HG02763 (cell line): Measurements from ENCODE around the gene TMC8.
"Not testable (repeated sequence)": the region's sequence is repeated elsewhere in the genome, so short reads cannot be mapped to it uniquely, and the experiment has no call there.

Experiments
- ATAC-seq: cut with Tn5 transposase; IDR thresholded peaks from one replicate; pipeline ENCODE4 v1.9.1; 2021; ENCODE audit warnings: mild to moderate bottlenecking, moderate library complexity; ENCODE audit not compliant: unreplicated experiment

TMC8 gene, protein sequence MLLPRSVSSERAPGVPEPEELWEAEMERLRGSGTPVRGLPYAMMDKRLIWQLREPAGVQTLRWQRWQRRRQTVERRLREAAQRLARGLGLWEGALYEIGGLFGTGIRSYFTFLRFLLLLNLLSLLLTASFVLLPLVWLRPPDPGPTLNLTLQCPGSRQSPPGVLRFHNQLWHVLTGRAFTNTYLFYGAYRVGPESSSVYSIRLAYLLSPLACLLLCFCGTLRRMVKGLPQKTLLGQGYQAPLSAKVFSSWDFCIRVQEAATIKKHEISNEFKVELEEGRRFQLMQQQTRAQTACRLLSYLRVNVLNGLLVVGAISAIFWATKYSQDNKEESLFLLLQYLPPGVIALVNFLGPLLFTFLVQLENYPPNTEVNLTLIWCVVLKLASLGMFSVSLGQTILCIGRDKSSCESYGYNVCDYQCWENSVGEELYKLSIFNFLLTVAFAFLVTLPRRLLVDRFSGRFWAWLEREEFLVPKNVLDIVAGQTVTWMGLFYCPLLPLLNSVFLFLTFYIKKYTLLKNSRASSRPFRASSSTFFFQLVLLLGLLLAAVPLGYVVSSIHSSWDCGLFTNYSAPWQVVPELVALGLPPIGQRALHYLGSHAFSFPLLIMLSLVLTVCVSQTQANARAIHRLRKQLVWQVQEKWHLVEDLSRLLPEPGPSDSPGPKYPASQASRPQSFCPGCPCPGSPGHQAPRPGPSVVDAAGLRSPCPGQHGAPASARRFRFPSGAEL

DNA sequence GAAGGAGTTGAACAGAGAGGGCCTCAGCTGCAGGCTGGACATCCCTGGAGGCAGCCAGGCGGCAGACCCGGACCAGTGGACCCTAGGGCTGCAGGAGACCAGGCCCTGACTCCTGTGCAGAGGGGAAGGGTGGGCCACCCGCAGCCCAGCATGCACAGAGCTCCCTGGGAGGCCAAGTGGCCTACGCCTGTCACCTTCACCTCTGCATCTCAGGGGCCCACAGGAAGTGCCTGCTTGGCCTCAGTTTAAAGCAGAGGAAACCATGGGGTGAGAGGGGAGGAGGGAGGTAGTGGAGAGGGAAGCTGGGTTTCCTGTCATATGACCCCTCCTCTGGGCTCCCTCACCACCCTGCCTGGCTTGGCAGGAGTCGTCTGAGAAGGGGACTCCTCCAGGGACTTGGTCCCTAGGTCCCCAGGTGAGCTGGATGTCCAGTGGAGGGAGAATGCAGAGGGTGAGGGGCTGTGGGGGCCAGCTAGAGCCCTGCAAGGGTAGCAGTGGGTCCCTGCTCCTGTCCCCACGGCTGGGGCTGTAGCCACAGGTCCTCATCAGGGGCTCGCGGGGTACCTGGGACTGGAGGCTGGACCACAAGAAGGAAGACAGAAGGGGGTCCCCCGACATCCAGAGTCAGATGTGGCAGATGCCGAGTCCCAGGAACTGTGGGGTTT lies at the start of gene TMC8:
TSS of gene TMC8 (plus strand) at position 335 of the 665 bp plus-strand sequence. CDS start 818 bp downstream, outside the sequence.
- no peak for ATAC-seq

DNA sequence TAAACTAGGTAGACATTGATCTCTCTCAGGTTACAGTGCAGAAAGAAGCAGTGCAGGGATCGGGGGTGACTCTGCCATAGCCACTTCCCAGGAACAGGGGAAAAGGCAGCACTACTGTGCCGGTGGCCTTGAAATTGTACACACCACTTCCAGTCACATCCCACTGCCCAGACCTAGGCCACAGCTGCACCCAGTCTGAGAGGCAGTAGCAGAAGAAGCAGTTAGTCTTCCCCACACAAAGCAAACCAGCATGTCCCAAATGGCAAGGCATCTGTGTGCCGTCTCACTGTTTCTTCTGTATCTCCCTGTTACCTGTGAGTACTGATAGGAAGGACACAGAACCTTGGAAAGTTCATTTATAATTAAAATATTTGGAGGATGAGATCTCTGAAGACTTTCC lies 49.0 kb upstream of the TMC8 start:
- ATAC-seq = no peak

DNA sequence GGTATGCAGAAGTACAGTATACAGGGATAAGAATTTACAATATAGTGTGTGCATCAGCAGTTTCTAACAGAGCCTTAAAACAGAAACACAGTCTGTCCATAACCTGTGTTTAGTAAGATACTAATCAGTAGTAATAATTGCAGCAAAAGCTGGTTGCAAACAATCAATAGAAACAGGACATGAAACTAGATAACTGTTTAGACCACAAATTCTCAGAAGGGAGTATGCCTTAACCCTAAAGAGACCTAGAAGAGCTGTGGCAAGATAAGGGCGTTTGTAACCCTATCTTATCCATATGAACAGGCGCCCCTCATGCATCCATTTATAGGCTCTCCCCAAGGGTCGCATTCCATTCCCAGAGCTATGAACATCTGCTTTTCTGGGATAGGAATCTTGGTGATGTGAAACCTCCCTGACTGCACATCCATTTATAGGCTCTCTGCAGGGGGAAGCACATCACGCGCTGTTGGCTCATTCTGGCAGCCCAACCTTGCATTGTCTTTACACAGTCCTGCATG lies 48.2 kb upstream of the TMC8 start:
- ATAC-seq = not testable (repeated sequence)

DNA sequence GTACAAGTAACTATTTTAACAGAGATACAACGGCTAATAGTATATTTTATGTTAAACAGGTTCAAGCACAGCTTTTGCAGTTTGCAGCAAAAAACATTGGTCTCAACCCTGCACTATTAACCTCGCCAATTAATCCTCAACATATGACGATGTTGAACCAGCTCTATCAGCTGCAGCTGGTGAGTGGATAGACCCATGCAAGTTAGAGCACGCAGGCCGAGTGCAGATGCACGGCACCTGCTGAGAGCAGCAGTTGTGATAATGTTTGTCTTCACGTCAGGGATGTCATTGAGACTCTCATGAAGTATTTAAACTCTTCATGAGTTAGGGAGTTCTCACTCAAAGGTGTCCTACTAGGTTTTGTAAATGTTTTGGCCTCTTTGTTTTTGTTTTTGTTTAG lies 47.6 kb upstream of the TMC8 start:
- ATAC-seq = no peak

DNA sequence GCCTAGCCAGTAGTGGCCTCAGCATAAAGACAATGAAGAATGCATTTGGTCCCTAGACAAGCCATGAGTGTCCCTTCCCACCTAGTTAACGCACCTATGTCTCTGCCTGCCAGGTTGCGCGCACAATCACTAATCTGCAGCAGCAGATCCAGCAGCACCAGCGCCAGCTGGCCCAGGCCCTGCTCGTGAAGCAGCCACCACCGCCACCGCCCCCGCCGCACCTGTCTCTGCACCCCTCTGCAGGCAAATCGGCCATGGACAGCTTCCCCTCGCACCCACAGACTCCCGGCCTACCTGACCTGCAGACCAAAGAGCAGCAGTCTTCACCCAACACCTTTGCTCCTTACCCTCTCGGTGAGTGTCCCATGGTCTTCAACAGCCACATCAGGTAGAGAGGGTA lies 43.8 kb upstream of the TMC8 start:
- ATAC-seq = no peak

DNA sequence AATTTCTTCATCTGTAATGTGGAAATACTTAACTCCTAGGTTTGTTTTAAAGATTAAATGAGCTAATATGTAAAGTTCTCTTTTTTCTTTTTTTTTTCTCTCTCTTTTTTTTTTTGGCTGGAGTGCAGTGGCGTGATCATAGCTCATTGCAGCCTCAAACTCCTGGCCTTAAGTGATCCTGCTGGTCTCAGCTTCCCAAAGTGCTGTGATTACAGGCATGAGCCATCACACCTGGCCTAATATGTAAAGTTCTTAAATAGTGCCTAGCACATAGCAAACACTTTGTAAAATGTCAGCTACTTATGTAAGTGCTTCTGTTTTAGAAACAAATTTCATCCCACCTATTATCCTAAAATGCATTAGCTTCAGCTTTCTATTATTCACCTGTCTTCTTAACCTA lies 42.0 kb upstream of the TMC8 start:
- no peak for ATAC-seq

DNA sequence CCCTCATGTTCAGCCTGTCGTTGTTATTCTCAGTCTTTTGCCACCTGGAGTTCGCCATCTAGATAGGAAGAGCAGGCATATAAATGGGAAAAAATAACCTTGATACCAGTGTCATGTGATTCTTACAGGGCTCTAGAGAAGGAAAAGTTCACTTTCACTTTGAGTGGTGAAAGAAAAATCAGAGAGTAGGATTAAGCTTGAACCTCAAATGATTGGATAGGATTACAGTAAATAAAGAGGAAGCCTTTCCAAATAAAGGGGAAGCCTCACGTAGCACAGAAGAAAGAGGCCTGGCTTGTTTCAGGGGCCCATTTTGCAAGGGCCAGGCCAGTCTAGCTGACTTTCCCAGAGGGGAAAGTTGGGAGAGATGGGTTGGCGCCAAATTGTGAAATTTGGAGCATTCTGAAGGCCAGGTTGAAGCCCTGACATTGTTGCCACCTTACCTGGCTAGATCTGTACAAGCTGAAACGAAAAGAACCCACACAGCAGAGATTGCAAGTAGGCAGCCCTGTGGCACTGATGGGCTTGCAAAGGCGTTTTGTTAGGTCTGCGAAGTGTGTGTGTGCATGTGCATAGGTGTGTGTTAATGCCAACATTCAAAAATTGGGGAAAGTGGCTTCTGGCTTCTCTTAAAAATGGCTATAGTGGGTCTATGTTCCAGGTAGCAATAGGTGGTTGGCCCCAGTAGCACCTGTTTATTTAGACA lies 40.8 kb upstream of the TMC8 start:
- no peak for ATAC-seq

DNA sequence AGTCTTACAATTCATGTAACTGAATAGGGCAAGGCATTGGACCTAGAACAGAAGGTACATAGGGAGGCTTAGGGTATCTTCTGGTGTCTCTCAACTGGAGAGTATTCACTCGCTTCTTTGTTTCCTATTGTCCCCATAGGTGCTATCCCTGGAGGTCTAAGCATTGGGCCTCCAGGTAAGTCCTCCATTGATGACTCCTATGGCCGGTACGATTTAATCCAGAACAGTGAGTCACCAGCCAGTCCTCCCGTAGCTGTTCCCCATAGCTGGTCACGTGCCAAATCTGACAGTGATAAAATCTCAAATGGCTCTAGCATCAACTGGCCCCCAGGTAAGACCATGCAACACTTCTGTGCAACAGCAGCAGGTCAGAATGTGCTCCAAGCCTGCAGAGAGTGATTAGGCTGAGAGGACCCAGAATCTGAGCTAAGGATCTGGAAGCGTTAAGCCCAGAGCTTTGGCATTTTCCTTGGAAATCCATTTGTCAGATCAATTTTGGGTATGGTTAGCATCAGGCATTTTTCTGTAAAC lies 37.7 kb upstream of the TMC8 start:
- ATAC-seq = no peak

DNA sequence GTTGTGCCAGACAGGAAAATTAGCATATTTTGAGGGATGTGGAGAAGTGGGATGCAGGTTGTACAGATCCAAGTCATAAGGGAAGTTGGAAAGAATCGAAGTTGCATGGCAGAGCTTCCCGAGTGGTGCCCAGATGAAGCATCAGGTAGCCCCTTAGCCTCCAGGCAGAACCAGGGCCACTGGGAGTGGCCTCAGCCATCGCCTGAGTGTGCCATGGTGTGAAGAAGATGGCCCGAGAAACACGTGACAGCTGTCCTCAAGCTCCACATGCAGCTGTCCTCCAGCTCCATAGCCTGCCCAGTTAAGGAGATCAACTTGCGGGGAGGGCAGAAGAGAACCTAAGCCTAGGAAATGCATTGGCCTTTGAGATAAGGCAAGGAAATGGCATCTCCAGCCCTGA lies 35.5 kb upstream of the TMC8 start:
- no peak for ATAC-seq

DNA sequence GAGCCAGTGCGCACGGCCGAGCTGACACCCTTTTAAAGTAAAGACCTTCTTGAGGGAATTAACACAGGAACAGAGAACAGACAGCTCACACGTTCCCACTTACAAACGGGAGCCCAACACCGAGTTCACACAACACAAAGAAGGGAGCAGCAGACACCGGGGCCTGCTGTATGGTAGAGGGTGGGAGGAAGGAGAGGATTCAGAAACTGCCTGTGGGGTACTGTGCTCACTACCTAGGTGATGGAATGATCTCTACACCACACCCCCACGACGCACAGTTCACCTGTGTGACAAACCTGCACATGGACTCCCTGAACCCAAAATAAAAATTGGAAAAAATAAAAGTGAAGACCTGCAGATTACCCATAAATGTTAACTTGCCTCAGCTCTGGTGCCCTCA lies 34.5 kb upstream of the TMC8 start:
- no peak for ATAC-seq

DNA sequence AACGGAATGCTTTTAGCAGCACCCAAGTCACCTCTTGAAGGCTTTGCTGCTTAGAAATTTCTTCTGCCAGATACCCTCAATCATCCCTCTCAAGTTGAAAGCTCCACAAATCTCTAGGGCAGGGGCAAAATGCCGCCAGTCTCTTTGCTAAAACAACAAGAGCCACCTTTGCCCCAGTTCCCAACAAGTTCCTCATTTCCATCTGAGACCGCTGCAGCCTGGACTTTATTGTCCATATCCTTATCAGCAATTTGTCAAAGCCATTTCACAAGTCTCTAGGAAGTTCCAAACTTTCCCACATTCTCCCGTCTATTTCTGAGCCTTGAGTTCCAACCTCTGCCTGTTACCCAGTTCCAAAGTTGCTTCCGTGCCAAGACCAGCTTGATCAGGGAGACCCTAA lies 29.5 kb upstream of the TMC8 start:
- no peak for ATAC-seq

DNA sequence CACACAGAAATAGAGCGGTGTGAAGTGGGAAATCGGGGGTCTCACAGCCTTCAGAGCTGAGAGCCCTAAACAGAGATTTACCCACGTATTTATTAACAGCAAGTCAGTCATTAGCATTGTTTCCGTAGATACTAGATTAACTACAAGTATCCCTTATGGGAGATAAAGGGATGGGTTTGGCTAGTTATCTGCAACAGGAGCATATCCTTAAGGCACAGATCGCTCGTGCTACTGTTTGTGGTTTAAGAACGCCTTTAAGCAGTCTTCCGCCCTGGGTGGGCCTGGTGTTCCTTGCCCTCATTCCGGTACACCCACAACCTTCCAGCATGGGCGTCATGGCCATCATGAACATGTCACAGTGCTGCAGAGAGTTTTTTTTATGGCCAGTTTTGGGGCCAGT lies 29.0 kb upstream of the TMC8 start:
- no peak for ATAC-seq

DNA sequence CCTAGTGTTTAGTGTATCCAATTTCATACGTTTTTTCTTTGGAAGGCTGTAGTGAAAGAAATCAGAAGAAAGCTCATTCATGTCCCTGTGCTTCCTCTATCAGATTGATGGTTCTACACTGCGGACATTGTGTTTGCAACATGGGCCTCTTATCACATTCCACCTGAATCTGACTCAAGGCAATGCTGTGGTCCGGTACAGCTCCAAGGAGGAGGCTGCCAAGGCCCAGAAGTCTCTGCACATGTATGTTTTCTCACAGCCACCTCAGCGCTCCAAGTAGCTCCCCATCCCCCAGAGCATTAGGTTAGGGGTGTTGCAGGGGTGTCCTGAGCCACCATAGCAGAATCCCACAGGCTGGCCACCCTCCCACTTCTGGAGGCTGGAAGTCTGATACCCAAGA lies 27.3 kb upstream of the TMC8 start:
- ATAC-seq = no peak

DNA sequence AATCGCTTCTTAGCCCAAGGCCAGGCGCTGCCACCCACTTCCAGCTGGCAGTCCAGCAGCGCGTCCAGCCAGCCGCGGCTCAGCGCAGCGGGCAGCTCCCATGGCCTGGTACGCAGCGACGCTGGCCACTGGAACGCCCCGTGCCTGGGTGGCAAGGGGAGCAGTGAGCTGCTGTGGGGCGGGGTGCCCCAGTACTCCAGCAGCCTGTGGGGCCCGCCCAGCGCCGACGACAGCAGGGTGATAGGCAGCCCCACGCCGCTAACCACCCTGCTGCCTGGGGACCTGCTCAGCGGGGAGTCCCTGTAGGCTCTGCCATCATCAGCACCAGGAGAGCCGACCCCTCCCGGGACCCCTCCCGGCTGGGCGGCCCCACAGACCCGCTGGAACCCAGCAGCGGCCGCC lies 26.0 kb upstream of the TMC8 start:
- ATAC-seq = no peak

DNA sequence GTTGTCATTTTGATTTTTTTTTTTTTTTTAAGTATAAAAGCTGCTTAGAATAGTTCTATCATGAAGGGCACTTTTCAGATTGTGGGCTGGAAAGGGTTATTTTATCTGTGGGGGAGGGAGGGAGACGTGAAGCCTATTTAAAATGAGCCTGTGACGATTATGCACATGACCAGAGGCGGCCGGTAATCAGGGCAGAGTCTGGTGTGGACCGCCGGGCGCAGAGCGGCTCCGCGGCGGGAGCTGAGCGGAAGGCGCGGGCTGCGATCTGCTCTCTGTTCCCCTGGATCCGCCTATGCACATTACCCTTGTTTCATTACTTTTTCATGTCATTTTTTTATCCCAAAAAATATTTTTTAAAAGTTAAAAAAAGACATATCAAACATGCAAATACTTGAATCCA lies 25.5 kb upstream of the TMC8 start:
- no peak for ATAC-seq

DNA sequence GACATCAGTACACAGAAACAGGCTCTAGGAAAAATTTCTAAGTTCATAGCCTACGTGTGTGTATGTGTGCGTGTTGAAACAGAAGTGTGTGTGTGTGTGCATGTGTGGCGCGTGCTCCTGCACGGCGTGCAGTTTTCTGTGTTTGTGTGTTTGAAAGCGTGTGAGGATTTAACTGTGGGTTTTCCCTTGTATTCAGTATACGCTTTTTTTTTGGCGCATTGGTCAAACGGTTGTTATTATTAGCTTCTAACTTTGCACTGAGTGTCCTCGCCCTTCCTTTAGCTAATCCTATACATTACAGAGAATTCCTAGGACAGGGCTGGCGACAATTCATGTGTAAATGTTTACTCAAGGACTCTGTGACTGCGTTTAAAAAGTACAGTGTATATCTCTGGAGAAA lies 25.0 kb upstream of the TMC8 start:
- ATAC-seq = no peak

DNA sequence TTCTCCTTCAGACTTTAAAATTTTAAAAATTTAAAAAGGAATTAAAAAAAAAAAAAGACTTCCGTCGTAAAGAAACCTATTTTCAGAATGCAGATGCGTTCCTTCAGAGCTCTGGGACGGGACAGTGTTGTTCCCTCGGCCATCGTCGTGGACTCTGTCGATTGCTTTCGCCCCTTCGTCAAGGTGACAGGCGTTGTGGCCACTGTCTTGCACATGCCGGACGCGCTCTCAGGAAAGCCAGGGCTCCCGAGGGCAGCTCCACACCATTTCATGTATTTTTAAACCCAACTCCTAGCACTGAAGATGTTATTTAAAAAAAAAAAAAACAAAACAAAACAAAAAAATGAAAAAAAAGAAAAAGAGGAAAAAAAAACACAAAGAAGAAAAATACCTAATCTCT lies 24.4 kb upstream of the TMC8 start:
- ATAC-seq = no peak

DNA sequence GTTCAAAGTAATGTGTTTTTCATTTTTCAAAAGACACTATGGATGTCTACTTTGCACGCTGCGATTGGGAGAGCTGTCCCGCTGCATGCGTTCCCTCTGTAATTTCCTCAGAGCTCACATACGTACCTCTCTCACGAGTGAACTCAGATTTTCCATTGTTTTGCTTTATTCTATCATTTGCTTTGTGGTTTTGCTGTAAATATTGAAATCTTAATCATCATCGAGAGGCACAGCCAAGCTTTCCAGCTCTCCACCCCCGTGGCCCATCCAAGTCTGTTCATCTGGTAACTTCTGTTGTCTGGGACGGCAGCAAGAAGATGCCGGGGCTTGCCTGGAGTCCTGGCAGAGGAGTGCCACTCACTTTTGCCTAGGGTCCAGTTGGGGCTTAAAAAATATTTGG lies 23.1 kb upstream of the TMC8 start:
- no peak for ATAC-seq

DNA sequence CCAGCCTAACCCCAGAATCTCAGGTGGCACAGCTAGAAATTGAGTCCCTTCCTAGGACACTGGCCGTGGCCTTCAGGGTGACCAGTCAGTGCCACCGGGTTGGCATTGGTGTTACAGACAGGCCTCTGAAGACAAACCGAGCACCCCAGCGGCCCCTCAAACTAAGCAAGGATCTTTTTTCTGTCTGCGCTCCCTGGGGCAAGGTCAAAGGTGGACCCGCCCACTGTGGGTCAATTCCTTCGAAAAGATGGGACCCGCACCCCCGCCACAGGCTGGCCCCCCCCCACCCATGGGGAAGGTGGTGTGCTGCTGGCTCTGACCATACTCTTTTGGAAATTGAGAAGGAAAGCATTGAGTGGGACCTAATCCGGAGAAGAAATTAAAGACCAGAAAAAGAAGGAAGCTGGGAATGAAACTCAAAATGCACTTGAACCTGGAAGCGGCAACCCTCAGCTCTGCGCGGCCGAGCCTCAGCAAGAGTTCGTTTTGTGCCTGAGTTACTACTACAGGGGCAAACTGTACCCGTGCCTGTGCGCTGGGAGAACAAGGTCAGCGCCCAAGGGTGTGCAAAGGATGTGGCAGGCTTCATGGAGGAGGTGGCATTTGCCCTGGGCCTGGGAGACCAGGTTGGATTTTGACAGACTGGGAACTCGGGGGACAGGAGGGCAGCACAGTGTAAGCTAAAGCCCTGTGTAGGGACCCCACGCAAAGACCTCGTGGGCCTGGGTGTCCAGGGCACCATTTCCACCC lies 22.4 kb upstream of the TMC8 start:
- ATAC-seq = no peak
